ACC112 (cell line): ENCODE measurements around the gene GAMT.

ENCODE experiments used
- H2AFZ ChIP-seq: fragments of 200-600 bp; sonication (generic); one replicate; pipeline ENCODE4 v1.6.0; 2017; ENCODE audit warnings: antibody characterized with exemption, low read length; ENCODE audit not compliant: unreplicated experiment
- H3K27ac ChIP-seq: fragments of 200-600 bp; sonication (generic); 2 replicates; pipeline ENCODE4 v1.5.1; 2014; ENCODE audit warnings: low read depth, mild to moderate bottlenecking, antibody characterized with exemption, low read length, moderate library complexity
- H3K27me3 ChIP-seq: fragments of 200-600 bp; sonication (generic); 2 replicates; pipeline ENCODE4 v1.6.1; 2014; ENCODE audit warnings: mild to moderate bottlenecking, antibody characterized with exemption, low read length, moderate library complexity, mixed read lengths; ENCODE audit not compliant: insufficient read depth
- H3K36me3 ChIP-seq: fragments of 200-600 bp; sonication (generic); 2 replicates; pipeline ENCODE4 v1.6.1; 2016; ENCODE audit warnings: mild to moderate bottlenecking, antibody characterized with exemption, low read length, moderate library complexity, mixed read lengths; ENCODE audit not compliant: insufficient read depth
- H3K4me1 ChIP-seq: fragments of 200-600 bp; sonication (generic); one replicate; pipeline ENCODE4 v1.6.1; 2016; ENCODE audit warnings: low read length, mixed read lengths; ENCODE audit not compliant: insufficient read depth, unreplicated experiment, control insufficient read depth
- H3K4me3 ChIP-seq: fragments of 200-600 bp; sonication (generic); 2 replicates; pipeline ENCODE4 v1.5.1; 2014; ENCODE audit warnings: mild to moderate bottlenecking, low read depth, low read length
- H3K79me2 ChIP-seq: fragments of 200-600 bp; sonication (generic); one replicate; pipeline ENCODE4 v1.6.0; 2016; ENCODE audit warnings: low read length; ENCODE audit not compliant: control insufficient read depth, unreplicated experiment, insufficient read depth

GAMT gene

DNA sequence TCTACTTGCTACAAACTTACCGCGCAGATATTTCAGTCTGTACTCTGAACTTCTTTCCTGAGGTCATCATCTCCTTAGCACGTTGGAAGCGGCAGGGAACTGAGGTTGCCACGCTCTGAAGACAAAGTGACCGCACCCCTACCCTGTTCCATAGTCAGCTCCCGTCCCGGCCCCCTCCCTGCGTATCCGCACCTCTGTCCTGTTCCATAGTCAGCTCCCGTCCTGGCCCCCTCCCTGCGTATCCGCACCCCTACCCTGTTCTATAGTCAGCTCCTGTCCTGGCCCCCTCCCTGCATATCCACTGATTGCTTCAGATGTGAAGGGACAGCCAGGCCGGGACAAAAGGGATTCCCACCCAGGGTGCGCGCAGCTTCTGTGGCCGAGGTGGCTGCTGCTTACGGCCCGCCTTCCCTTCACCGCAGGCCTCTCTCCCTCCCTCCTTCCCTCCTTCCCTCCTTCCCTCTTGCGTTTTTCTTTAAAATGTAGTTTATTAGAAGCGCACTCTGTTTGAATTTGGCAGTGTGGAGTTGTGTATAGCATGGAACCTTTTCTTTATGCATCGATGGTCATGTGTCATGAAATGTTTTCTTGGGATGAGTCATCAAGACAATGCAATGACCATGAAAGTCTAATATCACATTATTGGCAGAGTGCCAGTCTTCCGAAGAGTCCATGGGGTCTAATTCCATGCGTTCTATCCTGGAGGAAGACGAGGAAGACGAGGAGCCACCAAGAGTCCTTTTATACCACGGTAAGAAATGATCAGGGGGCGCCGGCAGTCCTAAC is 39.5 kb downstream of the GAMT start:
- no peak overlapping the region for H2AFZ ChIP-seq
- no peaks in the 10 kb centered on the region for H3K79me2 ChIP-seq
- H3K27me3 ChIP-seq = no peaks in the 10 kb centered on the region
- H3K36me3 ChIP-seq = no peaks in the 10 kb centered on the region; the same call in 1 of the 2 replicates
- H3K4me1 ChIP-seq = peaks cover 25% of the 10 kb centered on the region
- peak overlapping the region; percentile 74 for H3K4me3 ChIP-seq
- peak overlapping the region; percentile 62 for H3K27ac ChIP-seq

DNA sequence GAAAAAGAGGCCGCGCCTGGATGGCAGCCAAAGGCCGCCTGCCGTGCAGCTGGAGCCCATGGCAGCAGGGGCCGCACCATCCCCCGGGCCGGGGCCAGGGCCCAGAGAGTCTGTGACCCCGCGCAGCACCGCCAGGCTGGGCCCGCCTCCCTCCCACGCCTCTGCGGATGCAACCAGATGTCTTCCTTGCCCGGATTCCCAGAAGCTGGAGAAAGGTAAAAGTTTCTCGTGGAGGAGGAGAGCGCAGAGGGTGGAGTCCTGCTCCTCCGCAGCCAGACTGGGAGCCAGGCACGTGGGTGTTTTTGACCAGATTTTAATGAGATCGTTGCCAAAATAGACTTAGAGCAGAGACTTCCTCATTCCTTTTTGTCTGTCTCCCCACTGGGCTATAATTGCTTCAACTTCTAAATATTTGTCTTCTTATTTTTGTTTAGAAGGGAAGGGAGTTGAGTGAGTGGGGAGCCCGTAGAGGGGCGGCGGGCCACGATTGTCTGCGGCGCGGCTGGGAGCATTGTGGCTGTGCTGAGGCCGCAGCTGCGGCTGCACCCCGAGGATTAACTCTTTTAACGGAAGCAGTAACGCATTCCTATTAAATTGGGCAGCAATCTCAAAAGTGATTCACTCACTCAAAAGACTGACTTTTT is 40.4 kb downstream of the GAMT start:
- peaks cover 29% of the 10 kb centered on the region for H3K4me1 ChIP-seq
- no peaks in the 10 kb centered on the region for H3K27me3 ChIP-seq
- H3K79me2 ChIP-seq = peaks cover 3% of the 10 kb centered on the region
- peak overlapping the region; percentile 62 for H3K27ac ChIP-seq
- peak overlapping the region; percentile 74 for H3K4me3 ChIP-seq
- H3K36me3 ChIP-seq = no peaks in the 10 kb centered on the region; the same call in 1 of the 2 replicates
- H2AFZ ChIP-seq = peak overlapping the region; percentile 32

DNA sequence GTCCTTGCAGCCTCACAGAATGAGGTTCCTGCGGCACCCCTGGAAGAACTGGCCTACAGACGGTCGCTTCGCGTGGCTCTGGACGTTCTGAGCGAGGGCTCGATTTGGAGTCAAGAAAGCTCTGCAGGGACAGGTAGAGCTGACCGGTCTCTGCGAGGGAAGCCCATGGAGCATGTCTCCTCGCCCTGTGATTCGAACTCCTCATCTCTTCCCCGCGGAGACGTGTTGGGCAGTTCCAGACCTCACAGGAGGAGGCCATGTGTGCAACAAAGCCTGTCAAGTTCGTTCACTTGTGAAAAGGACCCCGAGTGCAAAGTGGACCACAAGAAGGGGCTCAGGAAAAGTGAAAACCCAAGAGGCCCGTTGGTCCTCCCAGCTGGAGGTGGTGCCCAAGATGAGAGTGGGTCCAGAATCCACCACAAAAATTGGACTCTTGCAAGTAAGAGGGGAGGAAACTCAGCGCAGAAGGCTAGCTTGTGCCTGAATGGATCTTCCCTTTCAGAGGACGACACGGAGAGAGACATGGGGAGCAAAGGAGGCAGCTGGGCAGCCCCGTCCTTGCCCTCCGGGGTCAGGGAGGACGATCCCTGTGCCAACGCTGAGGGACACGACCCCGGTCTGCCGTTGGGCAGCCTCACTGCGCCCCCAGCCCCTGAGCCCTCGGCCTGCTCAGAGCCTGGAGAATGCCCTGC is 41.1 kb downstream of the GAMT start:
- Histone ChIP-seq H3K36me3 (no peaks in the 10 kb centered on the region; the same call in 1 of the 2 replicates), H3K27ac (peak overlapping the region; percentile 62)

GRCh38 chr19:1357531-1358109 is 43.7 kb downstream of the GAMT start:
- Histone ChIP-seq H3K27ac (no peak overlapping the region), H3K36me3 (no peaks in the 10 kb centered on the region; the same call in 1 of the 2 replicates), H3K4me1 (peaks cover 30% of the 10 kb centered on the region), H3K79me2 (peaks cover 5% of the 10 kb centered on the region), H2AFZ (no peak overlapping the region), H3K27me3 (no peaks in the 10 kb centered on the region), H3K4me3 (no peak overlapping the region)

More for the DNA sequence above, 41.1 kb downstream of the GAMT start:
- no peak overlapping the region for H2AFZ ChIP-seq
- peaks cover 5% of the 10 kb centered on the region for H3K79me2 ChIP-seq
- H3K4me3 ChIP-seq = peak overlapping the region; percentile 74
- peaks cover 30% of the 10 kb centered on the region for H3K4me1 ChIP-seq
- H3K27me3 ChIP-seq = no peaks in the 10 kb centered on the region

GRCh38 chr19:1356508-1356865 is 44.9 kb downstream of the GAMT start:
- Histone ChIP-seq H3K27me3 (no peaks in the 10 kb centered on the region), H2AFZ (no peak overlapping the region), H3K36me3 (no peaks in the 10 kb centered on the region), H3K4me3 (peak overlapping the region; percentile 86; the same call in 1 of the 2 replicates), H3K4me1 (peaks cover 19% of the 10 kb centered on the region), H3K79me2 (peaks cover 5% of the 10 kb centered on the region), H3K27ac (no peak overlapping the region)

- no peak overlapping the region for H3K27ac ChIP-seq
- peak overlapping the region; percentile 33 for H2AFZ ChIP-seq
- H3K79me2 ChIP-seq = peaks cover 5% of the 10 kb centered on the region
- H3K4me1 ChIP-seq = peaks cover 13% of the 10 kb centered on the region
- H3K36me3 ChIP-seq = no peaks in the 10 kb centered on the region
- no peaks in the 10 kb centered on the region for H3K27me3 ChIP-seq
- H3K4me3 ChIP-seq = peak overlapping the region; percentile 86
Measured at GRCh38 chr19:1355568-1356507, 45.5 kb downstream of the GAMT start.

- Histone ChIP-seq H3K4me1 (peaks cover 6% of the 10 kb centered on the region), H3K36me3 (no peaks in the 10 kb centered on the region), H3K79me2 (peaks cover 5% of the 10 kb centered on the region), H3K27me3 (no peaks in the 10 kb centered on the region), H3K27ac (no peak overlapping the region), H2AFZ (no peak overlapping the region), H3K4me3 (peak overlapping the region; percentile 86)
Measured at GRCh38 chr19:1354970-1355567, 46.3 kb downstream of the GAMT start.

DNA sequence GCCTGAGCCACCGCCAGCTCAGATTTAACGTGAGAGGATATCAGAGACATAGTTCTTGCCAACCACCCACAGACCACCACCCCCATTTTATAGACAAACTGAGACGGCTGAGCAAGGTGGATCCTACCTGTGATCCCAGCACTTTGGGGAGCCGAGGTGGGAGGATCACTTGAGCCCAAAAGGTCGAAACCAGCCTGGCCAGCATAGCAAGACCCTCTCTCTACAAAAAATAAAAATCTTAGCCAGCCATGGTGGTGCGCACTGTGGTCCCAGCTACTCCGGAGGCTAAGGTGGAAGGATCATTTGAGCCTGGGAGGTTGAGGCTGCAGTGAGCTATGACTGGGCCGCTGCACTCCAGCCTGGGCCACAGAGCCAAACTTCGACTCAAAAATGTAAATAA is 48.2 kb downstream of the GAMT start:
- Histone ChIP-seq H3K79me2 (peaks cover 5% of the 10 kb centered on the region), H3K4me1 (peaks cover 6% of the 10 kb centered on the region), H2AFZ (no peak overlapping the region), H3K27ac (no peak overlapping the region), H3K4me3 (no peak overlapping the region), H3K27me3 (no peaks in the 10 kb centered on the region), H3K36me3 (no peaks in the 10 kb centered on the region)

DNA sequence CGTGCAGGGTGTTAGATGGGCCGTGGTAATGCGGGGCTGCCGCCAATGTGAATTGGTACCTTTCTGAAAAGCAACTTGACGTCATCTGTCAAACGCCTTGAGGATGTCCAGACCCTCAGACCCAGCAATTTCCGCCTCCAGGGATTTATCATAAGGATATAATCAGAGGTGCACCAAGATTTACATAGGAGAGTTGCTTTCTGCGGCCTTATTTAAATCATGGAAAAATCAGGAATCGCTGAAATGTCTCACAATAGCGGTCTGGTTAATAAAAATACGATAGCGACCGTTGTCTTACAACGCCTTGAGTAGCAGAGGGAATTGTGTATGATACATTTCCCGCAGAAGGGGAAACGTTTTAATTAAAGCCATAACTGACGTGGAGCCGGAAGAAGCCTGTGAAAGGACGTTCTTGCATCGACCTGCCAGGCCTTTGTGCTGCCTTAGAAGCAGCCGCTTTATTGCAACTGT is 49.9 kb downstream of the GAMT start:
- peaks cover 5% of the 10 kb centered on the region for H3K79me2 ChIP-seq
- no peak overlapping the region for H3K4me3 ChIP-seq
- H2AFZ ChIP-seq = no peak overlapping the region
- H3K4me1 ChIP-seq = peaks cover 6% of the 10 kb centered on the region
- no peak overlapping the region for H3K27ac ChIP-seq
- no peaks in the 10 kb centered on the region for H3K36me3 ChIP-seq
- H3K27me3 ChIP-seq = no peaks in the 10 kb centered on the region
